Sigmoid colon (tissue), 7 donors: ENCODE results near the gene KAZN. TPM values are rescaled to one million over a fixed set of nuclear protein-coding genes. Genes with fewer than 3 reads are reported as not detected.

Source experiments
- DNase-seq: peaks from one replicate; pipeline ENCODE4 v3.0.0-alpha.2; 2019
- H3K27ac ChIP-seq, 4 donors: fragments of 200-600 bp; sonication (generic); one replicate each; pipeline ENCODE4 v1.5.1; 2016 to 2019; ENCODE audit warnings: mild to moderate bottlenecking in 1 of 4
- H3K27me3 ChIP-seq, 3 donors: fragments of 200-600 bp; sonication (generic); one replicate each; pipeline ENCODE4 v1.5.1; 2019; ENCODE audit warnings: mild to moderate bottlenecking in 1 of 3
- H3K36me3 ChIP-seq, 4 donors: fragments of 200-600 bp; sonication (generic); one replicate each; pipeline ENCODE4 v1.5.1; 2016 to 2019
- H3K4me1 ChIP-seq, 4 donors: fragments of 200-600 bp; sonication (generic); one replicate each; pipeline ENCODE4 v1.5.1; 2017 to 2019
- H3K4me3 ChIP-seq, 4 donors: fragments of 200-600 bp; sonication (generic); one replicate each; pipeline ENCODE4 v1.5.1; 2017 to 2019; ENCODE audit warnings: mild to moderate bottlenecking in 2 of 4, moderate library complexity in 1 of 4
- H3K9me3 ChIP-seq, 4 donors: fragments of 200-600 bp in 3 of 4; sonication (generic) in 3 of 4; one replicate each; pipeline versions ENCODE4 v1.5.1 to v1.6.1; 2013 to 2019
- CTCF ChIP-seq, 4 experiments: fragments of 450-650 bp in 3 of 4; fragments of 200-600 bp in 1 of 4; IDR thresholded peaks; one replicate each; pipeline ENCODE4 v1.5.1; 2016 to 2019; ENCODE audit warnings: antibody characterized with exemption in 4 of 4, mild to moderate bottlenecking in 3 of 4, moderate library complexity in 2 of 4
- EP300 ChIP-seq, 4 donors: sonication (generic); formaldehyde crosslinking; IDR thresholded peaks; one replicate each; pipeline ENCODE4 v1.6.1; 2017; ENCODE audit warnings: antibody characterized with exemption in 4 of 4
- POLR2A ChIP-seq, 2 donors: fragments of 450-650 bp; IDR thresholded peaks; one replicate each; pipeline ENCODE4 v1.6.1; 2016; ENCODE audit warnings: antibody characterized with exemption in 2 of 2, mild to moderate bottlenecking in 2 of 2, moderate library complexity in 2 of 2
- POLR2AphosphoS5 ChIP-seq, 4 donors: sonication (generic); formaldehyde crosslinking; IDR thresholded peaks; one replicate each; pipeline ENCODE4 v1.6.1; 2017; ENCODE audit warnings: antibody characterized with exemption in 4 of 4
- WGBS, 2 donors: extraction: QIAGEN DNeasy Blood & Tissue Kit; methylation state at CpG; one replicate each; pipeline ENCODE4 v1.1.7; 2013; 5-methylcytosine and 5-hydroxymethylcytosine counted together
- intact Hi-C: fragments of 100-400 bp; cut with DNase I; formaldehyde crosslinking; loops from one replicate; pipeline ENCODE4 v1.15.1; 2023
- polyA plus RNA-seq, 3 donors: library from polyadenylated mRNA; stranded (reverse); fragments of 200-250 nt; gene quantifications; one replicate each; pipeline ENCODE4 v1.2.3, GENCODE V29; 2013
- total RNA-seq, 4 donors: library from RNA; depleted of rRNA; stranded (reverse); fragments of >200 nt; gene quantifications; one replicate each; pipeline ENCODE4 v1.1.0, GENCODE V29; 2016
- donor health status: healthy with polysubstance abuse.
- donor health status: Bipolar disorder and iron deficiency.
- donor health status: healthy.

The KAZN gene
- total and polyA plus RNA-seq, 7 donors = 2.5 to 11.4 (median 5.6) TPM

- Histone ChIP-seq H3K4me1 (no peaks in the 10 kb centered on the region), H3K27ac (no peak overlapping the region), H3K27me3 (no peaks in the 10 kb centered on the region), H3K36me3 (no peaks in the 10 kb centered on the region), H3K9me3 (no peaks in the 10 kb centered on the region), H3K4me3 (no peak overlapping the region)
- DNase-seq = no peak
- 92 to 95% methylated on average over 7 of the region's 7 CpGs for WGBS, 2 donors
- intact Hi-C loops = loop anchor here (10.0 kb wide), 1 partner anchor 312 kb away; the partner anchor contains the start of gene CTRC
- no peak for TF ChIP-seq CTCF (IDR thresholded peaks at IDR 0.05)
- no peak for TF ChIP-seq POLR2A (IDR thresholded peaks at IDR 0.05)
- TF ChIP-seq POLR2AphosphoS5 (IDR thresholded peaks at IDR 0.05) = no peak
- TF ChIP-seq EP300 (IDR thresholded peaks at IDR 0.05) = no peak
Measured at GRCh38 chr1:15122331-15122730, 523.8 kb downstream of the KAZN start.

- H3K36me3 ChIP-seq = no peaks in the 10 kb centered on the region
- H3K9me3 ChIP-seq = no peaks in the 10 kb centered on the region
- H3K4me3 ChIP-seq = no peak overlapping the region
- DNase-seq = no peak
- TF ChIP-seq CTCF (IDR thresholded peaks at IDR 0.05) (no peak), POLR2AphosphoS5 (IDR thresholded peaks at IDR 0.05) (no peak), EP300 (IDR thresholded peaks at IDR 0.05) (no peak), POLR2A (IDR thresholded peaks at IDR 0.05) (no peak)
- H3K27me3 ChIP-seq = no peaks in the 10 kb centered on the region
- 53 to 66% methylated on average over 5 of the region's 5 CpGs for WGBS, 2 donors
- H3K27ac ChIP-seq = no peak overlapping the region
- H3K4me1 ChIP-seq = no peaks in the 10 kb centered on the region
- intact Hi-C loops = loop anchor here (10.0 kb wide), 1 partner anchor 312 kb away; the partner anchor contains the start of gene CTRC
Measured at GRCh38 chr1:15123270-15123669, 524.8 kb downstream of the KAZN start.

GRCh38 chr1:15123925-15124324 lies 525.4 kb downstream of the KAZN start:
- no peaks in the 10 kb centered on the region for H3K4me1 ChIP-seq
- intact Hi-C loops = loop anchor here (10.0 kb wide), 1 partner anchor 311 kb away; the partner anchor contains the start of gene CTRC
- no peak overlapping the region for H3K4me3 ChIP-seq
- H3K36me3 ChIP-seq = no peaks in the 10 kb centered on the region
- WGBS, 2 donors = 90 to 94% methylated on average over 9 of the region's 9 CpGs
- no peak for DNase-seq
- no peak overlapping the region for H3K27ac ChIP-seq
- H3K9me3 ChIP-seq = no peaks in the 10 kb centered on the region
- no peak for TF ChIP-seq POLR2A (IDR thresholded peaks at IDR 0.05)
- TF ChIP-seq EP300 (IDR thresholded peaks at IDR 0.05) = no peak
- TF ChIP-seq POLR2AphosphoS5 (IDR thresholded peaks at IDR 0.05) = no peak
- no peak for TF ChIP-seq CTCF (IDR thresholded peaks at IDR 0.05)
- H3K27me3 ChIP-seq = no peaks in the 10 kb centered on the region

- Histone ChIP-seq H3K4me3 (no peak overlapping the region), H3K4me1 (no peaks in the 10 kb centered on the region), H3K36me3 (no peaks in the 10 kb centered on the region), H3K9me3 (no peaks in the 10 kb centered on the region), H3K27ac (no peak overlapping the region), H3K27me3 (no peaks in the 10 kb centered on the region)
- DNase-seq = no peak
- 92 to 94% methylated on average over 25 of the region's 25 CpGs for WGBS, 2 donors
- intact Hi-C loops = loop anchor here (10.0 kb wide), 1 partner anchor 310 kb away; the partner anchor contains the start of gene CTRC
- TF ChIP-seq EP300 (IDR thresholded peaks at IDR 0.05) = no peak
- no peak for TF ChIP-seq POLR2A (IDR thresholded peaks at IDR 0.05)
- TF ChIP-seq POLR2AphosphoS5 (IDR thresholded peaks at IDR 0.05) = no peak
- TF ChIP-seq CTCF (IDR thresholded peaks at IDR 0.05) = no peak
Measured at GRCh38 chr1:15124362-15125100, 526.0 kb downstream of the KAZN start.
